RPMI8226 (cell line): ENCODE data around the gene CAD.
A peak's percentile ranks its signal among the peaks of the same experiment; 100 is the strongest.

Experiments used
- DNase-seq: peaks from one replicate; pipeline ENCODE4 v3.0.0-alpha.2; 2015

The CAD gene

GRCh38 chr2:27284996-27285395 is 67.8 kb downstream of the CAD start:
- DNase-seq: no peak

- DNase-seq: no peak
These were observed 68.3 kb downstream of the CAD start for GRCh38 chr2:27285481-27285880.

GRCh38 chr2:27288610-27289009 is 71.4 kb downstream of the CAD start:
- DNase-seq: no peak

- no peak for DNase-seq
These were observed 73.4 kb downstream of the CAD start for GRCh38 chr2:27290549-27290948.

- peak; percentile 38 for DNase-seq
These were observed 74.7 kb downstream of the CAD start for GRCh38 chr2:27291865-27292264.
